Fibroblast of peridontal ligament (primary cell): ENCODE measurements around the gene TMEM266.

Experiments used
- DNase-seq: peaks from one replicate; pipeline ENCODE4 v3.0.0-alpha.2; 2010; ENCODE audit errors: extremely low read depth

TMEM266 gene

DNA sequence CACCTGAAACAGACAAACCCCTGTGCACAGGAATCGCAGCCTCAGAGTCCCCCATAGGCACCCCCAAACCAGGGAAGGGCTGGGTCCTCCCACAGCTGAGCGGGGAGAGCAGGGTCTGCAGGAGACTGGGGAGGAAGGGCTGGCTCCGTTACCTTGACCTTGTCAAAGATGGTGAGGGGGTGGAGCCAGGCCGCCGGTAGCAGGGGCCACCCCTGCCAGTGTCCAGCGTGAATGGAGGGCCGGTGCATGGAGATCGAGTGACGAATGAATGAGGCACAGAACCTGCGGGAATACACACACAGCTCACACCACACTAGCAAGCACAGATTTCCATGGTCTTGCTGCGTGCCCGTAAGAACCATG is 102.2 kb downstream of the TMEM266 start:
- DNase-seq: no peak

GRCh38 chr15:76162784-76163456 is 103.1 kb downstream of the TMEM266 start:
- DNase-seq: no peak

DNA sequence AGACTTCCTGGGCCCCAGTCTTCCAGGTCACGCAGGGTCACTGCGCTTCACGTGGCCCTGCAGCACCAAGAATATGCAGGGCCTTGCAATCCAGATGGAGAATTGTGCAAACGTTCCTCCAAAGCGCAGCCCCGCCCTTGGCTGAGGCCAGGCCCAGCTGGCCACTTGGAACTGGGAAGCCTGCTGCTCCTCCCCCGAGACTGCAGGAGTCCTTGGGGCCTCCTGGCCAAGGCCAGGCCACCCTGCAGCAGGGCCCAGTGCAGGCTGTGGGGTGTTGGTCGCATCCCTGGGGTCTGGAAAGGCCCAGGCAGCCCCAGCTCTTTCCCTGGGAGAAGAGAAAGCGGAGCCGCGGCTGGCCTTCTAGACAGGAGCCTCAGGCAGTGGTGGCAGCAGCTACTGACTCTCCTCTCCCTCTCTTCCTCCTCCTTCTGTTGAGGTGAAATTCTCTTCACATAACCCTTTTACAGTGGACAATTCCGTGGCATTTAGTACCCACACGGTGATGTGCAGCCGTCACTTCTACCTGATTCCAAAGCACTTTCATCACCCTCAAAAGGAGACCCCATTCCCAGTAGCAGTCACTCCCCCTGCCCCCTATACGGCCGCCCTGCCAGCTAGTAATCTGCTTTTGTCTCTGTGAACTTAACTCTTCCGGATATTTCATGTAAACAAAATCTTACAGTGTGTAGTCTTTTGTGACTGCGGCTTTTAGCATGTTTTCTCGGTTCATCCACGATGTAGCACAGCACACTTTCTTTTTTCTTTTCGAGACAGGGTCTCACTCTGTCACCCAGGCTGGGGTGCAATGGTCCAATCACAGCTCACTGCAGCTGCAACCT is 103.9 kb downstream of the TMEM266 start:
- peak; percentile 72 for DNase-seq

GRCh38 chr15:76164602-76165001 is 104.8 kb downstream of the TMEM266 start:
- DNase-seq: no peak

DNA sequence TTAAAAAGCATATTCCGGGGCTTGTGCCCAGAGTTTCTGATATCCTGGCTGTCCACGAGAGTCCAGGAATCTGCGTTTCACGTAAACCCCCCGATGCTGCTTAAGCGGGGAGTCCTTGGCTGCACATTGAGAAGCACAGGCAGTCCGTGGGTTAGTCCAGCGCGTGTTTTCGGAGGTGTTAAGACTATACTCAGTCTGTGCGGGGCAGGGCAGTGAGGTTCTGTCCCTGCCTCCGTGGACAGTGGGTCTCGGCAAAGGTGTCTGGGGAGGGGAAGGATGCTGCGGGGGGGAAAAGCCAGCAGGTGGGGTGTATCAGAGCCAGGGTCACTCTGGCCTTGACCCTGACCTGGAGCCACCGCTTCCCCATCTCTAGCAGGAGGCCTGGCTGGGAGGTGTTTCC is 106.2 kb downstream of the TMEM266 start:
- DNase-seq: no peak

DNA sequence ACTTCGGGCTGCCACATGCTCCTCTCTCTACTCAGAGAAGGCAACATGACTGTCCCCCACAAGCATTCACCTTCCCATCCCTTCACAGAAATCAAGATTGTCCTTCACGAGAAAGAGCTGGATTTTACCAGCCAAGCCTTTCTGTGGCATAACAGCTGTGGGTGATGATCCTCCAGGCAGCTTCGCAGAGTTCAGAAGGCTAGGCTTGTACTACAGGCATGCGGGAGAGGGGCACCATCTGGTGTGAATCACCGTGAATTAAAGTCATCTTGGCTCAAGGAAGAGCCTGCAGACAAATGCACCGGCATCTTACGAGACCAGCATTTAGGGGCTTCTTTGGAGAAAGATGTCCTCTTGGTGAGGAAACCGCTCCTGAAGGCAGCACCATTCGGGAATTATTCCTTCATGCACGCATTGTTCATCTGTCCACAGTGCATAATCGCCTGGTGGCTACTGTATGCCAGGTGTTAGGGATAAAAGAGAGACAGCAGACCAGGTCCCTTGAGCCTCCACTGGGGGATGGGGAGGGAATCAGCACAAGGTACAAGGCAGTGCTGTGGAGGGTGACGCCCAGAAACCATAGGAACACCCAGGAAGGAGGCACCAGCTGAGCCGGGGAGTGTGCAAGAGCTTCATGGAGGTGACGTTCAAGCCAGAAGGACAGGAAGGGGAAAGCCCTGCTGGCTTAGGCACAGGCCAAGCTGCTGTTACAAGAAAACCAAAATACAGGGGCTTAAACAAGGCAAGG is 108.6 kb downstream of the TMEM266 start:
- DNase-seq: peak; percentile 30

DNA sequence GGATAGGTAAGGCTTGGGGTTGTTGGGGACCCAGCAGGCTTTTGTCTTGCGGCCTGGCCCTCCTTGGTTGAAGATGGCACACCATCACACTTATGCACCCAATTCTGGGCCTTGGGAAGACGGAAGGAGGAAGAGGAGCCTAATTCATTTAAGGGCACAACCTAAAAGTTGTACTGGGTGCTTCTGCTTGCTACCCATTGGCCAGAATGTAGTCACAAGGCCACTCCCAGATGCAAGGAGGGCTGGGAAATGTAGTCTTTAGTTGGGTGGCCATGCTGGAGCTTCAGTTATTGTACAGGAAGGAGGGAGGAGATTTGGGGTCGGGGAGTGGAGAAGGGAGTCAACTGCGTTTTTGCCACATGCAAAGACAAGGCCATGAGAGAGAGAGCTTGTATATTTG is 109.2 kb downstream of the TMEM266 start:
- DNase-seq: no peak

- DNase-seq: peak; percentile 18
These were observed 110.4 kb downstream of the TMEM266 start for GRCh38 chr15:76169911-76170800.

- no peak for DNase-seq
These were observed 113.0 kb downstream of the TMEM266 start for GRCh38 chr15:76172782-76173181.

- DNase-seq: no peak
These were observed 113.6 kb downstream of the TMEM266 start for GRCh38 chr15:76173317-76173834.

DNA sequence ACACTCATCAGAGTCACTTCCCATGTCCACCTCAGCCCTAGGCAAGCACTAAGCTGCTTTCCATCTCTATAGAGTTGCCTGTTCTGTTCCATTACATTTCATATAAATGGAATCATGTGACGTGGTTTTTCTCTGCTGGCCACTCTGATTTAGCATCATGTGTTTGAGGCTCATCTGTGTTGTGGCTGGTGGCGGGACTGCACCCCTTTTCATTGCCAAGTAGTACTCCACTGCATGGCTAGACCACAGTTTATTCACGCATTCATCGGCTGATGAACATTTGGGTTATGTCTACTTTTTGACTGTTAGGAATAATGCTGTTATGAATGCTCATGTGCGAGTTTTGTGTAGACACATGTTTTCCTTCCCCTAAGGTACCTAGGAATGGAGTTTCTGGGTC is 114.9 kb downstream of the TMEM266 start:
- no peak for DNase-seq

DNA sequence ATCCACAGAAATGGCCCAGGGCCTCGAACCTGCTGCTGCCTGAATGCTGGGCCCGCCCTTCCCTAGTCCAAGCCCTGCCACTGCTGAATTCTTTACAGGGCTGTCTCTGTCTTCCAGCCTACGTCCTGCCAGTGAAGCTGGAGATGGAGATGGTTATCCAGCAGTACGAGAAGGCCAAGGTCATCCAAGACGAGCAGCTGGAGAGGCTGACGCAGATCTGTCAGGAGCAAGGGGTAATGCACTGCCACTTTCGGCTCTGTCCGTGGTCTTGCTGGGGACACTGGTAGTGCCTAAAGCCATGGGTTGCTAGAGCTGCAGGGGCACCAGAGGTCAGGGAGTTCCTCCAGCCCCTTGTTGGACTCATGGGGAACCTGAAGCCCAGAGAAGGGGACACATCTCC is 115.7 kb downstream of the TMEM266 start:
- DNase-seq: no peak

GRCh38 chr15:76176059-76176458 is 116.3 kb downstream of the TMEM266 start:
- no peak for DNase-seq

- DNase-seq: no peak
These were observed 116.8 kb downstream of the TMEM266 start for GRCh38 chr15:76176487-76177085.

DNA sequence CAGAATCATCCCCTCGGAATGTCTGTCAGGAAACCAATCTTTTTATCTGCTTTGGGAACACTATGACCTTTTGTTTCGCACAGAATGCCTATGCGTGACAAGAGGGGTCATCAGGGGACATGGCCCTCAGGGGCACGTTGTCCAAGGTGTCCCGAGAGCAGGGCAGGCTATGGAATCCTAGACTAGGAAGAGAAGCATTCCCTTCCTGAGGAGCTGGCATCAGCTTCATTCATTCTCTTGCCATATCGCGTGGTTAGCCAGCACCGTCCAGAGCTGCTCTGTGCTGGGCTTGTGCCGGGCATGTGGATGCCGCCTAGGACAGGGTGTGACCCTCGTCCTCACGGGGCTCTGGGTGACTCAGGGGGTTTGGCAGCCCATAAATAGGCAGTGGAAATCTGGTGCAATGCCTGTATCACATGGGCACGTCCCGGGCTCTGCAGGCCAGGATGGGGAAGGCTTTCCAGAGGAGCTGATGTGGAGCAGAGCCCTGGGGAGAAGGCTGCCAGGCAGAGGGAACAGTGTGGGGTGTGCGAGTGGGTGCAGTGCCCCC is 117.8 kb downstream of the TMEM266 start:
- peak; percentile 69 for DNase-seq

GRCh38 chr15:76178296-76179000 is 118.7 kb downstream of the TMEM266 start:
- DNase-seq: no peak

DNA sequence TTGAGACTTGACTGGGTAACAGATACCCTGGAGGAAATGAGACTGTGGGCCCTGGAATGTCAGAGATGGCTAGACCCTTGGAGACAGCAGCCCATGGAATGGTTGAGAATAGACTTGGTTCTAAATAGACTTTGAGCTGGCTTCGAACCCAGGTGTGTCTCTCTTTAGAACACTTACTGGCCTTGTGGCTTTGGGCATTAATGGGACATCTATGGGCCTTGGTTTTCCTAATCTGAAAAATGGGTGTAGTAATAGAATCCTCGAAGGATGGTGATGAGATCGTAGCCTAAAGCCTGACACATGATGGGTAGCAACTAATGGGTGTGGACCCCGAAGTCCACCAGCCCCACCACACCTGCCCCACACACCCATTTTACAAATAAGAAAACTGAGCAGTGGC is 119.2 kb downstream of the TMEM266 start:
- no peak for DNase-seq

DNA sequence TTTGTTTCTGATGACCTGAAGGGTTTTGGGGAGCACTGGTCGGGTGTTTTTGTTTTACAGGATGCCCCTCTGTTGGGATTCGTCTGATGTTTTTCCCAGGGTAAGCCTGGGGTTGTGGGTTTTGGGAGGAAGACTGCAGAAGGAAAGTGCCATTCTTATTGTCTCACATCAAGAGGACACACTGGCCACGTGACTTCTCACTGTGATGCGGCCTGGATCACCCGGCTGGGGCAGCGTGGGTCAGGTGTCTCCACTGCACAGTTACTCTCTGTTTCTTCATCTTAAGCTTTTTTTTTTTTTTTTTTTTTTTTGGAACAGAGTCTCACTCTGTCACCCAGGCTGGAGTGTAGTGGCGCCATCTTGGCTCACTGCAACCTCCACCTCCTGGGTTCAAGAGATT is 120.5 kb downstream of the TMEM266 start:
- no peak for DNase-seq

GRCh38 chr15:76181705-76182107 is 121.9 kb downstream of the TMEM266 start:
- no peak for DNase-seq
